ENCODE measurements around the gene DTNBP1.

Gene DTNBP1

GRCh38 chr6:15621203-15622044 is 41.4 kb downstream of the DTNBP1 start:
- no peak for DNase-seq (ENCODE audit: low read depth, low spot score)
- in situ Hi-C loops (cut with HindIII; ENCODE audit: low sequenced_read_pairs): no loop called here
- no peak overlapping the region for H3K4me3 ChIP-seq (ENCODE audit: low read depth, low read length)
- no peak for TF ChIP-seq CTCF (IDR thresholded peaks at IDR 0.05; ENCODE audit: low read depth, low read length)

DNA sequence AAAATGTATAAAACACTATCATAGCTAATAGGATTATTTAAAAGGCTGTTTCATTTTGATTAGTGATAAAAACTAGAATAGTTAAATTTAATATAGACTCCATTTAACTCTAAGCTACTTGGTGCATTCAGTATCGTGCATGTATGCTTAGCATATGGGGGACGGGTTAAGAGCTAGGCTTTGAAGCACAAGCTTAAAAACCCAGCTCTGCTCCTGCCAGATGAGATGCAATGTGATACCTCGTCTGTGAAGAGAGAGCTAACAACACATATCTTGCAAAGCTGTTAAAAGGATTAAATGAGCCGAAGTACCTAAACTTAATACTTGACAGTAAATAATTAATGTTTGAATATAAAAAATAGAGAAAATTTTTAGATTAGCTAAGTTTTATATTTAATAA is 42.2 kb downstream of the DTNBP1 start:
- no peak overlapping the region for H3K4me3 ChIP-seq (ENCODE audit: low read depth, low read length)
- in situ Hi-C loops (cut with HindIII; ENCODE audit: low sequenced_read_pairs): no loop called here
- TF ChIP-seq CTCF (IDR thresholded peaks at IDR 0.05; ENCODE audit: low read depth, low read length): no peak
- DNase-seq (ENCODE audit: low read depth, low spot score): no peak

DNA sequence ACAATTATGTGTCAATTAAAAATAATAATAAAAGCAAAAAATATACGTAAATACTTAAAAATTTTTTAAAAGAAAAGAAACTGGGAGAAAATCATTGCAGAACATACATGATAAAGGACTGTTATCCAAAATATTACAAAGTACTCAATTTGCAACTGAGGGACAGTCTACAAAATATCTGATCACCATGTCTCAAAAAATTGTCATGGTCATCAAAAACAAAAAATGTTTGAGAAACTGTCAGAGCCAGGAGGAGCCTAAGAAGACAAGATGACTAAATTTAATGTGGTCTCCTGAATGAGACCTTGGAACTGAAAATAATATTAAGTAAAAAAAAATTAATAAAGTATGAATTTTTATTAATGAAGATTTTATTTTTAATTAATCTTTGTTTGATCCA is 43.5 kb downstream of the DTNBP1 start:
- in situ Hi-C loops (cut with HindIII; ENCODE audit: low sequenced_read_pairs): no loop called here
- H3K4me3 ChIP-seq (ENCODE audit: low read depth, low read length): no peak overlapping the region
- TF ChIP-seq CTCF (IDR thresholded peaks at IDR 0.05; ENCODE audit: low read depth, low read length): no peak
- no peak for DNase-seq (ENCODE audit: low read depth, low spot score)

- H3K4me3 ChIP-seq (ENCODE audit: low read depth, low read length): no peak overlapping the region
- TF ChIP-seq CTCF (IDR thresholded peaks at IDR 0.05; ENCODE audit: low read depth, low read length): no peak
- in situ Hi-C loops (cut with HindIII; ENCODE audit: low sequenced_read_pairs): no loop called here
- no peak for DNase-seq (ENCODE audit: low read depth, low spot score)
These were observed 44.1 kb downstream of the DTNBP1 start for GRCh38 chr6:15618685-15619084.

DNA sequence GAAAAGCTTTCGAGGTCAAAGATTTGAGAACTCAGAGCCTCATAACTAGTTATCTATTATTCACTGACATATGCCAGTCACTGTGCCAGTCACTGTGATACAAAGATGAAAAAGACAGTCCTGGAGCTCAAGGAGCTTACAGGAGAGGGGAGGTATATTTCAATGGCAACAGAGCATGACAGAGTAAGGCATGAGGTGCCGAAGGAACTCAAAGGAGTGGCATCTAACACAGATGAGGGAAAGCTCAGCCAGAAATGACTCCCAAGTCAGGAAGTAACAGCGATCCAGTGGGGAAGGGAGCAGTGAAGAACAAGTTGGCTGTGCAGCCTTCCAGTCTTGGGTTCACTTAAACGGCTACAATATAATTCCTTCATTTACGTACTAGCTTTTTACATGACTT is 46.6 kb downstream of the DTNBP1 start:
- no peak for DNase-seq (ENCODE audit: low read depth, low spot score)
- no peak for TF ChIP-seq CTCF (IDR thresholded peaks at IDR 0.05; ENCODE audit: low read depth, low read length)
- in situ Hi-C loops (cut with HindIII; ENCODE audit: low sequenced_read_pairs): no loop called here
- no peak overlapping the region for H3K4me3 ChIP-seq (ENCODE audit: low read depth, low read length)

GRCh38 chr6:15615802-15616201 is 47.0 kb downstream of the DTNBP1 start:
- no peak overlapping the region for H3K4me3 ChIP-seq (ENCODE audit: low read depth, low read length)
- in situ Hi-C loops (cut with HindIII; ENCODE audit: low sequenced_read_pairs): no loop called here
- no peak for DNase-seq (ENCODE audit: low read depth, low spot score)
- TF ChIP-seq CTCF (IDR thresholded peaks at IDR 0.05; ENCODE audit: low read depth, low read length): no peak
